Omental fat pad (tissue), 4 donors: Measurements from ENCODE around the gene TMUB2. TPM values are rescaled to one million over a fixed set of nuclear protein-coding genes. Genes with fewer than 3 reads are reported as not detected.

Experiments used
- ATAC-seq: fragments of 150-250 bp; one replicate; pipeline ENCODE4 v1.9.1; 2016; ENCODE audit warnings: mild to moderate bottlenecking, moderate library complexity; ENCODE audit not compliant: low FRiP score
- DNase-seq: peaks from one replicate; pipeline ENCODE4 v3.0.0-alpha.2; 2019; ENCODE audit warnings: low spot score
- CTCF ChIP-seq, 3 donors: fragments of 450-650 bp; IDR thresholded peaks; one replicate each; pipeline ENCODE4 v1.5.1; 2016 to 2017; ENCODE audit warnings: antibody characterized with exemption in 3 of 3, mild to moderate bottlenecking in 3 of 3, moderate library complexity in 2 of 3
- total RNA-seq, 4 donors: library from RNA; depleted of rRNA; stranded (reverse); fragments of >200 nt; gene quantifications; one replicate each; pipeline ENCODE4 v1.1.0, GENCODE V29; 2016

TMUB2 gene
- total RNA-seq, 4 donors from 2014 or later, result 31.7 to 41.2 (median 35.8) TPM

DNA sequence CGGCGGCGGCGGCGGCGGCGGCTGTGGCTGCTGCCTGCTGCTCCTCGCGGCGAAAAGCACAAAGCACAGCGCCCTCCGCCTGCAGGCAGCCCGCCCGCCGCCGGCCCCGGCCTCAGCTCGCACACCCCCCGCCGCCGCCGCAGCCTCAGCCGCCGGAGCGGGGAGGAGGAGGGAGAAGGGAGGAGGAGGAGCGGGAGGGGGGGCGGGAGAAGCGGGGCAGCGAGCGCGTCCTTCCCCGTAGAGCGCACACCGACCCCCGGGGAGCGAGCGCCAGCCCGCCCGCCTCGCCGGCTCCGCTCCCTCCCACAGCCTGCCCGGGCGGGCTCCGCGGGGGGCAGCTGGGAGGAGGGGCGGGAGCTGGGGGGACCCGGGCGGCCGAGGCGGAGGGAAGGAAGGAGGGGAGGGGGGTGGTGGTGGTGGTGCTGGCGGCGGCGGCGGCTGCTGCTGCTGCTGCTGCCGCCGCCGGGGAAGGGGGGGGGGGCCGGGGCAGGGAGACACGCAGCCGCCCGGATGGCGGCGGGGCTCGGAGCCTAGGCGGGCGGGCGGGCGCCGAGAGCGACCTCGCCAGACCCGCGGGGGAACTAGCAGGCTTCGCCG lies 32.9 kb downstream of the TMUB2 start, which contains the start of gene UBTF:
Gene UBTF, minus strand, starts transcription at position 60 of the 597 bp plus-strand sequence. CDS start 1,446 bp downstream, outside the sequence.
- DNase-seq (no peak), ATAC-seq (peak; percentile 0)
- no peak for TF ChIP-seq CTCF (IDR thresholded peaks at IDR 0.05)

DNA sequence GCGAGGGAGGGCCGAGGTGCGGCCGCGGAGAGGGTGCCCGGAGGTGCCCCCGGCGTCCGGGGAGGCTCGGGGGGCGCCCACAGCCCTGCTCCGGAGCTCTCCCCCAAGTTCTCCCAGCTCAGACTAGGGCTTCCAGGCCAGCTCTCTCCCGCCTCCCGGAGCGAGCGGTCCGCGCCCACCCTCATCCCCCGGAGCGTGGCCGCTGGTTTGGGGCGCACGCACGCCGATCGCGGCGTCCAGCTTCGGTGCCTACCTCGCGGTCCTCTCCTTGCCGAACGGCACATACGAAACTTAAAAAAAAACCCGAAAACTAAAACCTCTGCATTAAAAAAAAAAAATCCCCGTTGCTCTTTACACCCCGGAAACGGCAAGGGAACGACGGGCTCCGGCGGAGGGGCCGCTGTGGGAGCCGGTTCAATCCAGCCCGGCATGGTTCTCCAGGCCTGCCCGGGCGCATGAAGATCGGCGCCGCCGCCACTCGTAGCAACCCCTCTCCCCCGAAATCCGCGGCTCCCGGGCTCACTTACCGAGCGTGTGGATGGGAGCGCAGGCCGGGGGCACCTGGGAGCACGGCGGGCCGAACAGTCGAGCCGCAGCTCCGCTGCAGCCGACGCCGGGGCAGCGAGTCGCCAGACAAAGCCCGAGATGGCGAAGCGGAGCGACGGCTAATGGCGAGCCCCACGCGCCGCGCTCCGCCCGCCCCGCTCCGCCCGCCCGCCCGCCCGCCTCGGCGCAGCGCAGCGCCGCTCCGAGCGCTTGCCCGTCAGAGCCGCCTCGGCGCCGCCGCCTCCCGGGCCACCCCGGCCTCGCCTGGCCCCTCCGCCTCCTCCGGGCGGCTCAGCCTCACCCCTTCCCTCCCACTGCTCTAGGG lies 33.7 kb downstream of the TMUB2 start:
- no peak for TF ChIP-seq CTCF (IDR thresholded peaks at IDR 0.05)
- DNase-seq, result no peak
- ATAC-seq, result peak; percentile 9

DNA sequence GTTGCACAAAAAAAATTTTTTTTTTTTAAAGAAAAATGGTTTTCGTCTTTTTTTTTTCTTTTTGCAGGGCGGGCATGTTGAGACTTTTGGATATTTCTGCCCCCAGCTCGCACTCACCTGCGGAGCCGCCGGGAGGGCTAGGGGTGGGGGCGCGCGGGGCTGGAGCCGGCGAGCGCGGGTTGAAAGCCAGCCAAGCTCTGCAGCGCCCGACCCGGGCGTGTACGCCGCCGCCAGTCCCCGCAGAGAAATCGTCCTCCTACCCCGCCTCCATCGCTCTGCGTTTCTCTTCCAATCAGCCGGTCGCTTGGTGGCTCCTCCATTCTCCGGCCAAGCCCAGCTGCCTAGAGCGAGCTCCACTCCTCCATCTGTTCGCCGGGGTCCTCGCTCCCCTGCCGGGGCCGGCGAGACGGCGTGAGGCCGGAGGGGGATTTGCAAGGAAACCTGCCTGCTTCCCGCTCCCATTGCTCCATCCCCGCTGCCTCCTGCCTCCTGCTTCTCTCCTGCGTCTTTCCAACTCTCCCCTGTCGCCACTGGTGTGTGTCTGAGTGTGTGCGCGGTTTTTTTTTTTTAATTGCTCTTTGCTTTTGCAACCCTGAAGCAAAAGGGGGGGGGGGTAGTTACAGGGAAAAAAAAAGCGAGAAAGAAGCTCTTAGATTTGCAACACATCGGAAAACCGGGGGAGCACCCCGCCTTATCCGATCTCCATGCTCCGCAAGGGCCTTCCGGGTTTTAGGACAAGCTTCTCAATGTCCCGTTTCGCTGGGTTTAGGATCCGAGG lies 34.5 kb downstream of the TMUB2 start:
- DNase-seq, result no peak
- no peak for ATAC-seq
- no peak for TF ChIP-seq CTCF (IDR thresholded peaks at IDR 0.05)

- ATAC-seq (no peak), DNase-seq (no peak)
- TF ChIP-seq CTCF (IDR thresholded peaks at IDR 0.05), result no peak
Observed at GRCh38 chr17:44221862-44222111, 35.0 kb downstream of the TMUB2 start.

DNA sequence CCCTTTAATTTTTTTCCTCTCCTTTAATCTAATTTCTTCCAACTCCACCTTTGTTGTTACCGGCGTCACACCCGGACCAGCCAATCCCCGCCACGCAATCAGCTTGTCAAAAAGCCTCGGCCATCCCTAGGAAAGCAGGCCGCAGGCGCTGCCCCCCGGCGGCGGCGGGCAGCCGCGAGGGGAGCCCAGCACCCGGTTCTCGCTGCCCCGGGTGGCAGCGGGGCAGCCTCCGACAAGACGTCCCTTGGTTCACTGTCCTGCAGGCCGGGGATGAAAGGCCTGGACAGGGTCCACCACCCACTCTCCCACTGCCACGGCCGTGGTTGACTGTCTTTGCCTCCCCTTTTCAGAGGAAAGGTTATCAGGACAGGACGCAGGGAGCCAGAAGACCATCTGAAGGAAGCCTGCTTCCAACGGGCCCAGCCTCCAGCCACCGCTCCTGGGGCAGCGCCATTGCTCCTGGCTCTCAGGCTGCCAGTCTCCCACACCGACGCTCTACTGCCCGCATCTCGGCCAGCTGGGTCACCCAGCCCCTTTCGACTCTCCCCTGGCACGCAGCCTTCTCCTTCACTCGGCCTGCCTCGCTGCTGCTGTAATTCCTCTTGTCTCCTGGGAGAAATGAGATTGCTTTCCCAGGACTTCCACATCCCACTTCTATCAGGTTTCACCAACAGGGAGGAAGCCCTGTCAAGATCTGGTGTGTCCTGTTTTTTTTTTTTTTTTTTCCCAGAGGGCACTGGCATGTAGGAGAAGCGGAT lies 35.5 kb downstream of the TMUB2 start:
- ATAC-seq (peak; percentile 26), DNase-seq (no peak)
- TF ChIP-seq CTCF (IDR thresholded peaks at IDR 0.05), result no peak

GRCh38 chr17:44223541-44224071 lies 36.8 kb downstream of the TMUB2 start:
- no peak for TF ChIP-seq CTCF (IDR thresholded peaks at IDR 0.05)
- ATAC-seq (no peak), DNase-seq (no peak)
